ENCODE results near the gene GRIK5. TPM values are rescaled to one million over a fixed set of nuclear protein-coding genes. Genes with fewer than 3 reads are reported as not detected.
"Not testable (repeated sequence)": the region's sequence is repeated elsewhere in the genome, so short reads cannot be mapped to it uniquely, and the experiment has no call there.

GRIK5 gene
- total RNA-seq, 5 donors from 2014 or later (not counting 1 experiment from before 2014, with no cell fraction given) = 0.26 to 1.5 (median 1.3) TPM

GRCh38 chr19:42040031-42040430 is 30.0 kb downstream of the GRIK5 start:
- H3K36me3 ChIP-seq (ENCODE audit: control insufficient read depth in 2 of 2, extremely low read depth in 1 of 2, insufficient read depth in 1 of 2, low read length in 1 of 2) = no peaks in the 10 kb centered on the region
- Mint-ChIP-seq H3K9me3 (no peaks in the 10 kb centered on the region), H3K36me3 (no peaks in the 10 kb centered on the region), H3K27me3 (peaks cover 0 to 2% of the 10 kb centered on the region in 2 donors), H3K27ac (no peak overlapping the region), H3K4me1 (no peaks in the 10 kb centered on the region), H3K4me3 (no peak overlapping the region)
- H3K4me1 ChIP-seq (ENCODE audit: control insufficient read depth in 1 of 2, extremely low read depth in 1 of 2, insufficient read depth in 2 of 2, low read length in 2 of 2) = no peaks in the 10 kb centered on the region
- H3K27me3 ChIP-seq (replicated peaks in 1 of 2; ENCODE audit: control insufficient read depth in 2 of 2, extremely low read depth in 1 of 2, insufficient read depth in 2 of 2, low read length in 1 of 2) = peaks cover 0 to 17% of the 10 kb centered on the region in 2 experiments
- ATAC-seq (replicated peaks in 1 of 4) = no peak
- no peaks in the 10 kb centered on the region for H3K9me3 ChIP-seq
- ChIA-PET POLR2A (no interaction called here), CTCF (interaction anchor here in 1 of 2 donors (0.6 kb wide), 1 partner anchor 70 kb away, joined by 4 read pairs; no protein-coding TSS in a partner anchor)
- no peak overlapping the region for H3K27ac ChIP-seq (ENCODE audit: low read length)
- no peak overlapping the region for H3K4me3 ChIP-seq (ENCODE audit: control insufficient read depth in 1 of 2, extremely low read depth in 1 of 2, low read length in 1 of 2)
- DNase-seq = no peak

- peaks cover 4 to 5% (median 4%) of the 10 kb centered on the region in 3 donors for H3K4me1 Mint-ChIP-seq
- POLR2A ChIA-PET = no interaction called here
- CTCF ChIA-PET = no interaction called here
- H3K27ac Mint-ChIP-seq = no peak overlapping the region
- peaks cover 5 to 7% of the 10 kb centered on the region in 2 donors for H3K27me3 Mint-ChIP-seq
- no peaks in the 10 kb centered on the region for H3K9me3 ChIP-seq
- H3K27me3 ChIP-seq (replicated peaks in 1 of 2; ENCODE audit: control insufficient read depth in 2 of 2, extremely low read depth in 1 of 2, insufficient read depth in 2 of 2, low read length in 1 of 2) = peaks cover 0 to 17% of the 10 kb centered on the region in 2 experiments
- 95% methylated on average over 5 of the region's 6 CpGs for WGBS (ENCODE audit: insufficient coverage)
- no peaks in the 10 kb centered on the region for H3K9me3 Mint-ChIP-seq
- no peaks in the 10 kb centered on the region for H3K36me3 Mint-ChIP-seq
- ATAC-seq (replicated peaks in 1 of 4) (no peak), DNase-seq (no peak)
- no peaks in the 10 kb centered on the region for H3K36me3 ChIP-seq (ENCODE audit: control insufficient read depth in 2 of 2, extremely low read depth in 1 of 2, insufficient read depth in 1 of 2, low read length in 1 of 2)
- no peak overlapping the region for H3K27ac ChIP-seq (ENCODE audit: low read length)
- no peak overlapping the region for H3K4me3 Mint-ChIP-seq
- H3K4me3 ChIP-seq (ENCODE audit: control insufficient read depth in 1 of 2, extremely low read depth in 1 of 2, low read length in 1 of 2) = no peak overlapping the region
- no peaks in the 10 kb centered on the region for H3K4me1 ChIP-seq (ENCODE audit: control insufficient read depth in 1 of 2, extremely low read depth in 1 of 2, insufficient read depth in 2 of 2, low read length in 2 of 2)
Measured at GRCh38 chr19:42038666-42039065, 31.3 kb downstream of the GRIK5 start.

- no peak overlapping the region for H3K4me3 Mint-ChIP-seq
- peaks cover 5 to 7% of the 10 kb centered on the region in 2 donors for H3K27me3 Mint-ChIP-seq
- CTCF ChIA-PET = no interaction called here
- DNase-seq (no peak), ATAC-seq (replicated peaks in 1 of 4) (no peak)
- no peak overlapping the region for H3K4me3 ChIP-seq (ENCODE audit: control insufficient read depth in 1 of 2, extremely low read depth in 1 of 2, low read length in 1 of 2)
- H3K4me1 ChIP-seq (ENCODE audit: control insufficient read depth in 1 of 2, extremely low read depth in 1 of 2, insufficient read depth in 2 of 2, low read length in 2 of 2) = no peaks in the 10 kb centered on the region
- WGBS (ENCODE audit: insufficient coverage) = 67% methylated on average over 4 of the region's 5 CpGs
- H3K9me3 ChIP-seq = no peaks in the 10 kb centered on the region
- H3K27ac Mint-ChIP-seq = no peak overlapping the region
- H3K4me1 Mint-ChIP-seq = peaks cover 4 to 5% (median 4%) of the 10 kb centered on the region in 3 donors
- no peak overlapping the region for H3K27ac ChIP-seq (ENCODE audit: low read length)
- no peaks in the 10 kb centered on the region for H3K36me3 ChIP-seq (ENCODE audit: control insufficient read depth in 2 of 2, extremely low read depth in 1 of 2, insufficient read depth in 1 of 2, low read length in 1 of 2)
- H3K27me3 ChIP-seq (replicated peaks in 1 of 2; ENCODE audit: control insufficient read depth in 2 of 2, extremely low read depth in 1 of 2, insufficient read depth in 2 of 2, low read length in 1 of 2) = peaks cover 0 to 15% of the 10 kb centered on the region in 2 experiments
- no peaks in the 10 kb centered on the region for H3K36me3 Mint-ChIP-seq
- H3K9me3 Mint-ChIP-seq = no peaks in the 10 kb centered on the region
- POLR2A ChIA-PET = no interaction called here
Measured at GRCh38 chr19:42037649-42038048, 32.4 kb downstream of the GRIK5 start.

GRCh38 chr19:42034640-42035391 is 35.2 kb downstream of the GRIK5 start:
- H3K9me3 ChIP-seq; H3K27me3 ChIP-seq (replicated peaks in 1 of 2; ENCODE audit: control insufficient read depth in 2 of 2, extremely low read depth in 1 of 2, insufficient read depth in 2 of 2, low read length in 1 of 2); H3K9me3 Mint-ChIP-seq; H3K4me1 ChIP-seq (ENCODE audit: control insufficient read depth in 1 of 2, extremely low read depth in 1 of 2, insufficient read depth in 2 of 2, low read length in 2 of 2); H3K4me1 Mint-ChIP-seq; H3K27ac ChIP-seq (ENCODE audit: low read length); H3K36me3 Mint-ChIP-seq; H3K4me3 ChIP-seq (ENCODE audit: control insufficient read depth in 1 of 2, extremely low read depth in 1 of 2, low read length in 1 of 2); POLR2A ChIA-PET; H3K4me3 Mint-ChIP-seq; H3K27ac Mint-ChIP-seq; H3K36me3 ChIP-seq (ENCODE audit: control insufficient read depth in 2 of 2, extremely low read depth in 1 of 2, insufficient read depth in 1 of 2, low read length in 1 of 2): not testable (repeated sequence)
- CTCF ChIA-PET = interaction anchor here (0.6 to 1.0 kb wide), 4 partner anchors 15 to 307 kb away, joined by 4 to 8 read pairs (median 6); no protein-coding TSS in a partner anchor
- DNase-seq = peak; percentile 17 to 84 (median 51)
- ATAC-seq (replicated peaks in 1 of 4) = peak; percentile 63 to 85 (median 80)
- peaks cover 7 to 10% of the 10 kb centered on the region in 2 donors for H3K27me3 Mint-ChIP-seq
- no CpG with 5 or more reads among the region's 17 CpGs for WGBS (ENCODE audit: insufficient coverage)

- no peaks in the 10 kb centered on the region for H3K36me3 Mint-ChIP-seq
- H3K27me3 Mint-ChIP-seq = peaks cover 10 to 11% of the 10 kb centered on the region in 2 donors
- H3K4me3 Mint-ChIP-seq = no peak overlapping the region
- DNase-seq (no peak), ATAC-seq (replicated peaks in 1 of 4) (no peak)
- ChIA-PET POLR2A (no interaction called here), CTCF (no interaction called here)
- Histone ChIP-seq H3K27me3 (replicated peaks in 1 of 2; ENCODE audit: control insufficient read depth in 2 of 2, extremely low read depth in 1 of 2, insufficient read depth in 2 of 2, low read length in 1 of 2) (peaks cover 0 to 12% of the 10 kb centered on the region in 2 experiments), H3K36me3 (ENCODE audit: control insufficient read depth in 2 of 2, extremely low read depth in 1 of 2, insufficient read depth in 1 of 2, low read length in 1 of 2) (no peaks in the 10 kb centered on the region), H3K27ac (ENCODE audit: low read length) (no peak overlapping the region), H3K4me3 (ENCODE audit: control insufficient read depth in 1 of 2, extremely low read depth in 1 of 2, low read length in 1 of 2) (no peak overlapping the region), H3K4me1 (ENCODE audit: control insufficient read depth in 1 of 2, extremely low read depth in 1 of 2, insufficient read depth in 2 of 2, low read length in 2 of 2) (no peaks in the 10 kb centered on the region), H3K9me3 (no peaks in the 10 kb centered on the region)
- no peaks in the 10 kb centered on the region for H3K9me3 Mint-ChIP-seq
- peaks cover 4 to 5% (median 4%) of the 10 kb centered on the region in 3 donors for H3K4me1 Mint-ChIP-seq
- 100% methylated on average over 3 of the region's 5 CpGs for WGBS (ENCODE audit: insufficient coverage)
- no peak overlapping the region for H3K27ac Mint-ChIP-seq
Measured at GRCh38 chr19:42033413-42033812, 36.6 kb downstream of the GRIK5 start.

- Histone ChIP-seq H3K4me1 (ENCODE audit: control insufficient read depth in 1 of 2, extremely low read depth in 1 of 2, insufficient read depth in 2 of 2, low read length in 2 of 2) (no peaks in the 10 kb centered on the region), H3K36me3 (ENCODE audit: control insufficient read depth in 2 of 2, extremely low read depth in 1 of 2, insufficient read depth in 1 of 2, low read length in 1 of 2) (no peaks in the 10 kb centered on the region), H3K4me3 (ENCODE audit: control insufficient read depth in 1 of 2, extremely low read depth in 1 of 2, low read length in 1 of 2) (no peak overlapping the region), H3K27me3 (replicated peaks in 1 of 2; ENCODE audit: control insufficient read depth in 2 of 2, extremely low read depth in 1 of 2, insufficient read depth in 2 of 2, low read length in 1 of 2) (peaks cover 0 to 16% of the 10 kb centered on the region in 2 experiments), H3K27ac (ENCODE audit: low read length) (no peak overlapping the region), H3K9me3 (no peaks in the 10 kb centered on the region)
- ChIA-PET POLR2A (no interaction called here), CTCF (interaction anchor here in 1 of 2 donors (0.6 kb wide), 1 partner anchor 23 kb away, joined by 5 read pairs; no protein-coding TSS in a partner anchor)
- no peak overlapping the region for H3K4me3 Mint-ChIP-seq
- WGBS (ENCODE audit: insufficient coverage) = 93% methylated on average over 4 of the region's 5 CpGs
- H3K27me3 Mint-ChIP-seq = peaks cover 10 to 14% of the 10 kb centered on the region in 2 donors
- no peak for DNase-seq
- H3K36me3 Mint-ChIP-seq = no peaks in the 10 kb centered on the region
- H3K27ac Mint-ChIP-seq = no peak overlapping the region
- H3K4me1 Mint-ChIP-seq = peaks cover 4 to 5% (median 4%) of the 10 kb centered on the region in 3 donors
- H3K9me3 Mint-ChIP-seq = no peaks in the 10 kb centered on the region
- ATAC-seq (replicated peaks in 1 of 4) = no peak
Measured at GRCh38 chr19:42032431-42032830, 37.6 kb downstream of the GRIK5 start.

Data from T-cell (primary cell).